ENCODE results near the gene RAB7A.

DNA sequence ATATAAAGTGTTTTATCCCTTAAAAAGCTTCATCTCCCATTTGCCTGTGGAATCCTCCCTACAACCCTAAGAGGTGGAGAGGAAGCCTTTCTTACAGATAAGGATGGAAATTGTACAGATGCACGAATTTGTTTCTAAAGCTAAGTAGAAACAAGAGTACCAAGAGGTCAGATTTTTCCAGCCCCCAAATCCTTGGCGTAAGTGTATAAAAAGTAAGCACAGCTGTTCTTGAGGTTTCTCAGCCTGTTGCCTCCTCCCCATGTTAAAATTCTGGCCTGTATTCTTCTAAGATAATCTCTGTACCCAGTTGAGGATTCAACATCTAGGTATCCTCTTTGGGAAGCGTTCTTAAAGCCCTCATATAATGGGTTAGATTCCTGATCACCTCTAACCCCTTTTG, 34.9 kb downstream of the RAB7A start:
- TF ChIP-seq, protein P1, sequence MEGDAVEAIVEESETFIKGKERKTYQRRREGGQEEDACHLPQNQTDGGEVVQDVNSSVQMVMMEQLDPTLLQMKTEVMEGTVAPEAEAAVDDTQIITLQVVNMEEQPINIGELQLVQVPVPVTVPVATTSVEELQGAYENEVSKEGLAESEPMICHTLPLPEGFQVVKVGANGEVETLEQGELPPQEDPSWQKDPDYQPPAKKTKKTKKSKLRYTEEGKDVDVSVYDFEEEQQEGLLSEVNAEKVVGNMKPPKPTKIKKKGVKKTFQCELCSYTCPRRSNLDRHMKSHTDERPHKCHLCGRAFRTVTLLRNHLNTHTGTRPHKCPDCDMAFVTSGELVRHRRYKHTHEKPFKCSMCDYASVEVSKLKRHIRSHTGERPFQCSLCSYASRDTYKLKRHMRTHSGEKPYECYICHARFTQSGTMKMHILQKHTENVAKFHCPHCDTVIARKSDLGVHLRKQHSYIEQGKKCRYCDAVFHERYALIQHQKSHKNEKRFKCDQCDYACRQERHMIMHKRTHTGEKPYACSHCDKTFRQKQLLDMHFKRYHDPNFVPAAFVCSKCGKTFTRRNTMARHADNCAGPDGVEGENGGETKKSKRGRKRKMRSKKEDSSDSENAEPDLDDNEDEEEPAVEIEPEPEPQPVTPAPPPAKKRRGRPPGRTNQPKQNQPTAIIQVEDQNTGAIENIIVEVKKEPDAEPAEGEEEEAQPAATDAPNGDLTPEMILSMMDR (IDR thresholded peaks at IDR 0.05), result no peak
- TF ChIP-seq POLR2A (IDR thresholded peaks at IDR 0.05), result no peak
- no peak for TF ChIP-seq POLR2AphosphoS5 (IDR thresholded peaks at IDR 0.05; ENCODE audit: insufficient read depth in 1 of 2, low read depth in 1 of 2)
